K562 (cell line): ENCODE measurements around the gene SLC23A2.

Experiments
- JUNB ChIP-seq: fragments of 450-650 bp; formaldehyde crosslinking; conservative IDR thresholded peaks from 2 replicates; pipeline ENCODE4 v1.4.0; 2020; ENCODE audit warnings: mild to moderate bottlenecking
- MAZ ChIP-seq, 2 experiments: fragments of 450-650 bp in 1 of 2; sonication (generic) in 1 of 2; formaldehyde crosslinking; IDR thresholded peaks in 1 of 2; conservative IDR thresholded peaks in 1 of 2; 2 replicates each; pipeline versions ENCODE4 v1.4.0 to v1.5.0; 2020; ENCODE audit warnings: mild to moderate bottlenecking in 1 of 2, missing genetic modification reagents in 1 of 2
- SIN3B ChIP-seq: fragments of 450-650 bp; IDR thresholded peaks from 2 replicates; pipeline ENCODE4 v1.6.1; 2017; ENCODE audit warnings: low read depth, mild to moderate bottlenecking, moderate library complexity
- ZC3H4 ChIP-seq: sonication (generic); formaldehyde crosslinking; IDR thresholded peaks from 2 replicates; pipeline ENCODE4 v1.9.0; 2021; ENCODE audit warnings: missing genetic modification reagents, borderline replicate concordance
- ZNF175 ChIP-seq: fragments of 200-800 bp; sonication (Bioruptor generic); IDR thresholded peaks from 2 replicates; pipeline ENCODE4 v1.6.1; 2016; ENCODE audit warnings: low read depth, mild to moderate bottlenecking, missing genetic modification characterization, missing compliant biosample characterization
- ZNF408 ChIP-seq: fragments of 250-450 bp; sonication (Bioruptor Pico); IDR thresholded peaks from 2 replicates; pipeline ENCODE4 v1.4.0; 2020; ENCODE audit warnings: low read depth, mild to moderate bottlenecking, moderate library complexity
- TF ChIP-seq, protein P1 (sequence below), 3 experiments: IDR thresholded peaks in 2 of 3; conservative IDR thresholded peaks in 1 of 3; 2 replicates each; pipeline ENCODE4 v1.5.1; 2011 to 2012; ENCODE audit warnings: low read length in 3 of 3, mild to moderate bottlenecking in 3 of 3, control low read depth in 2 of 3, improper control_type of control experiment in 1 of 3, inconsistent platforms in 1 of 3, low read depth in 1 of 3, mixed read lengths in 1 of 3, moderate library complexity in 1 of 3; ENCODE audit not compliant: insufficient read depth in 2 of 3
- TF ChIP-seq, protein P2 (sequence below): fragments of 450-650 bp; formaldehyde crosslinking; IDR thresholded peaks from 2 replicates; pipeline ENCODE4 v1.4.0; 2022; ENCODE audit warnings: mild to moderate bottlenecking, moderate library complexity
- TF ChIP-seq, protein P3 (sequence below), 2 experiments: IDR thresholded peaks; 2 replicates each; pipeline ENCODE4 v1.6.1; 2012; ENCODE audit warnings: improper control_type of control experiment in 2 of 2, low read depth in 2 of 2, low read length in 2 of 2, borderline replicate concordance in 1 of 2
- TF ChIP-seq, protein P4 (sequence below), 2 experiments: fragments of 450-650 bp; formaldehyde crosslinking in 1 of 2; IDR thresholded peaks; 2 replicates each; pipeline versions ENCODE4 v1.4.0 to v1.6.1; 2014 to 2020; ENCODE audit warnings: mild to moderate bottlenecking in 2 of 2, borderline replicate concordance in 1 of 2, low read depth in 1 of 2

DNA sequence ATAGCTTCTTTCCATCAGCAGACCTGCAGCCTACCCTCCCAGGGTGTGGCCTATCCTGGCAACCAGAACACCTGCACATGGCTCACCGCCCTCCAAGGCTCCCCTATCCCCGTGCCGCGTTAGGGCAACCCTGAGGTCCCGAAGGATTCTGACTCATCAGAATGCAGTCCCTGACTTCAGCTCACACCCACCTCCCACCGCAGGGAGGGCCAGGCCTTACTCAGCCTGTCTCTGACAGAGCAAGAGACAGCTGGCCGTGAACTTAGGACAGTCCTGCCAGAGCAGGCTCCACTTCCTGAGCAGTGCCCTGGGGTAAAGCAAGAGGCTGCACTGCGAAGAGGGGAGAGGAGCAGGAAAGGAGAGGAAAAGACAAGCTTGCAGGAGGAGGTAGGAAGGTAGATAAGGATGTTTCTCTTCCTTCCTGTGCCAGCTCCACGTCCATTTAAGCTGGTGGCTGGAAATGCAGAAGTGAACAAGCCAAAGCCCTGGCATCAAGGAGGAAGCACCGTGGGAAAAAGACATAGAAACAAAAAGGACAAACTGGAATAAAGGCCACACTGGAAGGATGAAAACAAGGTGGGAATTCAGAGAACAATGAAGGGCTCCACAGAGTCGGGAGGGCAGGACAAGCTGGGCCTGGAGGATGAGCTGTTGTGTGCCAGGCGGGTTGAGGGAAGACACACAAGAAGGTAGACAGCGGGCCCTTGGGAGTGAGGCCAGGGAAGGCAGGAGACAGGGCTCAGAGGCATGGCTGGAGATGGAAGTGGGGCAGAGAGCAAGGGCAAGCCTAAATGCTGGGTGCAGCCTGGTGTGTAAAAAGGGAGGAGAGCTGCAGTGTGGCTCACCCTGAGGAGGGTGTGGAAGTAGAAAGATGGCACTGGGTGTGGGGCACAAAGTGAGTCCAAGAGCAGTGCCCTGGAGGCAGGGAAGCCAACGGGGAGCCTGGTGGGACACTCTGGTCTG is 102.7 kb downstream of the SLC23A2 start:
- TF ChIP-seq SIN3B (no peak), MAZ (CRISPR knock-in tag; conservative IDR thresholded peaks at IDR 0.05 in 1 of 2, IDR thresholded peaks at IDR 0.05 in 1 of 2) (no peak), ZNF408 (CRISPR knock-in tag) (no peak), ZNF175 (CRISPR knock-in tag) (no peak), ZC3H4 (no peak), JUNB (CRISPR knock-in tag) (no peak)
- TF ChIP-seq, protein P1, sequence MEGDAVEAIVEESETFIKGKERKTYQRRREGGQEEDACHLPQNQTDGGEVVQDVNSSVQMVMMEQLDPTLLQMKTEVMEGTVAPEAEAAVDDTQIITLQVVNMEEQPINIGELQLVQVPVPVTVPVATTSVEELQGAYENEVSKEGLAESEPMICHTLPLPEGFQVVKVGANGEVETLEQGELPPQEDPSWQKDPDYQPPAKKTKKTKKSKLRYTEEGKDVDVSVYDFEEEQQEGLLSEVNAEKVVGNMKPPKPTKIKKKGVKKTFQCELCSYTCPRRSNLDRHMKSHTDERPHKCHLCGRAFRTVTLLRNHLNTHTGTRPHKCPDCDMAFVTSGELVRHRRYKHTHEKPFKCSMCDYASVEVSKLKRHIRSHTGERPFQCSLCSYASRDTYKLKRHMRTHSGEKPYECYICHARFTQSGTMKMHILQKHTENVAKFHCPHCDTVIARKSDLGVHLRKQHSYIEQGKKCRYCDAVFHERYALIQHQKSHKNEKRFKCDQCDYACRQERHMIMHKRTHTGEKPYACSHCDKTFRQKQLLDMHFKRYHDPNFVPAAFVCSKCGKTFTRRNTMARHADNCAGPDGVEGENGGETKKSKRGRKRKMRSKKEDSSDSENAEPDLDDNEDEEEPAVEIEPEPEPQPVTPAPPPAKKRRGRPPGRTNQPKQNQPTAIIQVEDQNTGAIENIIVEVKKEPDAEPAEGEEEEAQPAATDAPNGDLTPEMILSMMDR (IDR thresholded peaks at IDR 0.05 in 2 of 3, conservative IDR thresholded peaks at IDR 0.05 in 1 of 3; ENCODE audit: insufficient read depth in 2 of 3, low read depth in 1 of 3, low read length in 3 of 3) = no peak
- TF ChIP-seq, protein P2, sequence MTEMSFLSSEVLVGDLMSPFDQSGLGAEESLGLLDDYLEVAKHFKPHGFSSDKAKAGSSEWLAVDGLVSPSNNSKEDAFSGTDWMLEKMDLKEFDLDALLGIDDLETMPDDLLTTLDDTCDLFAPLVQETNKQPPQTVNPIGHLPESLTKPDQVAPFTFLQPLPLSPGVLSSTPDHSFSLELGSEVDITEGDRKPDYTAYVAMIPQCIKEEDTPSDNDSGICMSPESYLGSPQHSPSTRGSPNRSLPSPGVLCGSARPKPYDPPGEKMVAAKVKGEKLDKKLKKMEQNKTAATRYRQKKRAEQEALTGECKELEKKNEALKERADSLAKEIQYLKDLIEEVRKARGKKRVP (CRISPR knock-in tag) = no peak
- TF ChIP-seq, protein P3, sequence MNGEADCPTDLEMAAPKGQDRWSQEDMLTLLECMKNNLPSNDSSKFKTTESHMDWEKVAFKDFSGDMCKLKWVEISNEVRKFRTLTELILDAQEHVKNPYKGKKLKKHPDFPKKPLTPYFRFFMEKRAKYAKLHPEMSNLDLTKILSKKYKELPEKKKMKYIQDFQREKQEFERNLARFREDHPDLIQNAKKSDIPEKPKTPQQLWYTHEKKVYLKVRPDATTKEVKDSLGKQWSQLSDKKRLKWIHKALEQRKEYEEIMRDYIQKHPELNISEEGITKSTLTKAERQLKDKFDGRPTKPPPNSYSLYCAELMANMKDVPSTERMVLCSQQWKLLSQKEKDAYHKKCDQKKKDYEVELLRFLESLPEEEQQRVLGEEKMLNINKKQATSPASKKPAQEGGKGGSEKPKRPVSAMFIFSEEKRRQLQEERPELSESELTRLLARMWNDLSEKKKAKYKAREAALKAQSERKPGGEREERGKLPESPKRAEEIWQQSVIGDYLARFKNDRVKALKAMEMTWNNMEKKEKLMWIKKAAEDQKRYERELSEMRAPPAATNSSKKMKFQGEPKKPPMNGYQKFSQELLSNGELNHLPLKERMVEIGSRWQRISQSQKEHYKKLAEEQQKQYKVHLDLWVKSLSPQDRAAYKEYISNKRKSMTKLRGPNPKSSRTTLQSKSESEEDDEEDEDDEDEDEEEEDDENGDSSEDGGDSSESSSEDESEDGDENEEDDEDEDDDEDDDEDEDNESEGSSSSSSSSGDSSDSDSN (IDR thresholded peaks at IDR 0.05; ENCODE audit: borderline replicate concordance in 1 of 2, low read depth in 2 of 2, low read length in 2 of 2) = no peak
- TF ChIP-seq, protein P4, sequence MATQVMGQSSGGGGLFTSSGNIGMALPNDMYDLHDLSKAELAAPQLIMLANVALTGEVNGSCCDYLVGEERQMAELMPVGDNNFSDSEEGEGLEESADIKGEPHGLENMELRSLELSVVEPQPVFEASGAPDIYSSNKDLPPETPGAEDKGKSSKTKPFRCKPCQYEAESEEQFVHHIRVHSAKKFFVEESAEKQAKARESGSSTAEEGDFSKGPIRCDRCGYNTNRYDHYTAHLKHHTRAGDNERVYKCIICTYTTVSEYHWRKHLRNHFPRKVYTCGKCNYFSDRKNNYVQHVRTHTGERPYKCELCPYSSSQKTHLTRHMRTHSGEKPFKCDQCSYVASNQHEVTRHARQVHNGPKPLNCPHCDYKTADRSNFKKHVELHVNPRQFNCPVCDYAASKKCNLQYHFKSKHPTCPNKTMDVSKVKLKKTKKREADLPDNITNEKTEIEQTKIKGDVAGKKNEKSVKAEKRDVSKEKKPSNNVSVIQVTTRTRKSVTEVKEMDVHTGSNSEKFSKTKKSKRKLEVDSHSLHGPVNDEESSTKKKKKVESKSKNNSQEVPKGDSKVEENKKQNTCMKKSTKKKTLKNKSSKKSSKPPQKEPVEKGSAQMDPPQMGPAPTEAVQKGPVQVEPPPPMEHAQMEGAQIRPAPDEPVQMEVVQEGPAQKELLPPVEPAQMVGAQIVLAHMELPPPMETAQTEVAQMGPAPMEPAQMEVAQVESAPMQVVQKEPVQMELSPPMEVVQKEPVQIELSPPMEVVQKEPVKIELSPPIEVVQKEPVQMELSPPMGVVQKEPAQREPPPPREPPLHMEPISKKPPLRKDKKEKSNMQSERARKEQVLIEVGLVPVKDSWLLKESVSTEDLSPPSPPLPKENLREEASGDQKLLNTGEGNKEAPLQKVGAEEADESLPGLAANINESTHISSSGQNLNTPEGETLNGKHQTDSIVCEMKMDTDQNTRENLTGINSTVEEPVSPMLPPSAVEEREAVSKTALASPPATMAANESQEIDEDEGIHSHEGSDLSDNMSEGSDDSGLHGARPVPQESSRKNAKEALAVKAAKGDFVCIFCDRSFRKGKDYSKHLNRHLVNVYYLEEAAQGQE (IDR thresholded peaks at IDR 0.05; ENCODE audit: borderline replicate concordance) = no peak
- TF ChIP-seq, protein P4 (CRISPR knock-in tag; IDR thresholded peaks at IDR 0.05; ENCODE audit: low read depth) = no peak
